Measurements from ENCODE around the gene SHROOM3. TPM values are rescaled to one million over a fixed set of nuclear protein-coding genes. Genes with fewer than 3 reads are reported as not detected.
A peak's percentile ranks its signal among the peaks of the same experiment; 100 is the strongest.

The SHROOM3 gene
- total and polyA plus RNA-seq, 2 donors (not counting 1 experiment from before 2014, with no cell fraction given) = 0.91 to 1.5 TPM

DNA sequence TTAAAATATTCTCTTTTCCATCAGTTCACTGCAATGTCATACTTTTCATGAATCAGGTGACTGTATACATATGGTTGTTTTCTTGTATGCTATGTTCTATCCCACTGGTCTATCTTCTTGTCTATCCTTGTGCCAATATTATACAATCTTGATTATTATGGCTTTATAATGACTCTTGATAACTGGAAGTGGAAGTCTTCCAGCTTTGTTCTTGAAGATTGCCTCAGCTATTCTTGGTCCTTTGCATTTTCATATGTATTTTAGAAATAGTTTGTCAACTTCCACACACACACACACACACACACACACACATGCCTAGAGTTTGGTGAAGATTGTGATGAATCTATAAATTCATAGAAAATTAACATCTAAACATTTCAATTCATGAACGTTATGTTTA, 67.9 kb downstream of the SHROOM3 start:
- H3K36me3 ChIP-seq (replicated peaks in 1 of 2; ENCODE audit: control extremely low read depth in 1 of 2, control insufficient read depth in 1 of 2, extremely low read depth in 1 of 2, insufficient read depth in 2 of 2, low read length in 1 of 2) = no peaks in the 10 kb centered on the region
- WGBS (ENCODE audit: insufficient coverage) = no CpG with 5 or more reads among the region's 1 CpG
- POLR2A ChIA-PET = no interaction called here
- no peak overlapping the region for H2AFZ ChIP-seq (ENCODE audit: insufficient read depth, low read depth, low read length, poor library complexity, severe bottlenecking)
- TF ChIP-seq, protein P1, sequence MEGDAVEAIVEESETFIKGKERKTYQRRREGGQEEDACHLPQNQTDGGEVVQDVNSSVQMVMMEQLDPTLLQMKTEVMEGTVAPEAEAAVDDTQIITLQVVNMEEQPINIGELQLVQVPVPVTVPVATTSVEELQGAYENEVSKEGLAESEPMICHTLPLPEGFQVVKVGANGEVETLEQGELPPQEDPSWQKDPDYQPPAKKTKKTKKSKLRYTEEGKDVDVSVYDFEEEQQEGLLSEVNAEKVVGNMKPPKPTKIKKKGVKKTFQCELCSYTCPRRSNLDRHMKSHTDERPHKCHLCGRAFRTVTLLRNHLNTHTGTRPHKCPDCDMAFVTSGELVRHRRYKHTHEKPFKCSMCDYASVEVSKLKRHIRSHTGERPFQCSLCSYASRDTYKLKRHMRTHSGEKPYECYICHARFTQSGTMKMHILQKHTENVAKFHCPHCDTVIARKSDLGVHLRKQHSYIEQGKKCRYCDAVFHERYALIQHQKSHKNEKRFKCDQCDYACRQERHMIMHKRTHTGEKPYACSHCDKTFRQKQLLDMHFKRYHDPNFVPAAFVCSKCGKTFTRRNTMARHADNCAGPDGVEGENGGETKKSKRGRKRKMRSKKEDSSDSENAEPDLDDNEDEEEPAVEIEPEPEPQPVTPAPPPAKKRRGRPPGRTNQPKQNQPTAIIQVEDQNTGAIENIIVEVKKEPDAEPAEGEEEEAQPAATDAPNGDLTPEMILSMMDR (IDR thresholded peaks at IDR 0.05) = no peak
- no peak for TF ChIP-seq EZH2 (IDR thresholded peaks at IDR 0.05; ENCODE audit: borderline replicate concordance, insufficient read depth, low read depth, low read length, poor library complexity, severe bottlenecking)
- Mint-ChIP-seq H3K9me3 (ENCODE audit: insufficient read depth) (no peaks in the 10 kb centered on the region), H3K4me1 (peaks cover 28% of the 10 kb centered on the region), H3K27me3 (peaks cover 3% of the 10 kb centered on the region), H3K27ac (no peak overlapping the region), H3K4me3 (no peak overlapping the region)
- no peaks in the 10 kb centered on the region for H3K79me2 ChIP-seq (ENCODE audit: control insufficient read depth, insufficient read depth, low read length)
- H3K27ac ChIP-seq (ENCODE audit: low read length in 2 of 2) = no peak overlapping the region
- no peaks in the 10 kb centered on the region for H3K9me3 ChIP-seq (ENCODE audit: control extremely low read depth in 1 of 3, control insufficient read depth in 2 of 3, insufficient read depth in 1 of 3, low read length in 2 of 3)
- CTCF ChIA-PET = interaction anchor here (0.6 to 8.2 kb wide), 5 partner anchors 14 to 544 kb away, joined by 3 to 179 read pairs (median 3); partner anchors contain the start of gene SHROOM3
- no peaks in the 10 kb centered on the region for H3K27me3 ChIP-seq (replicated peaks in 1 of 4; ENCODE audit: control extremely low read depth in 1 of 4, control insufficient read depth in 3 of 4, insufficient read depth in 4 of 4, low read length in 3 of 4)
- no peak overlapping the region for H3K4me2 ChIP-seq (replicated peaks; ENCODE audit: low read depth, low read length, poor library complexity, severe bottlenecking)
- peaks cover 25 to 26% of the 10 kb centered on the region in 2 donors for H3K4me1 ChIP-seq (ENCODE audit: control insufficient read depth in 2 of 2, insufficient read depth in 2 of 2, low read length in 2 of 2)
- H4K20me1 ChIP-seq (ENCODE audit: control insufficient read depth, insufficient read depth, low read length, poor library complexity, severe bottlenecking) = no peaks in the 10 kb centered on the region
- no peak overlapping the region for H3K4me3 ChIP-seq (ENCODE audit: control extremely low read depth in 1 of 5, extremely low read depth in 1 of 5, insufficient read depth in 1 of 5, low read depth in 2 of 5, low read length in 4 of 5)
- ATAC-seq (ENCODE audit: low read depth) (no peak), DNase-seq (no peak)
- intact Hi-C loops (cut with micrococcal nuclease) = no loop called here
- H3K9ac ChIP-seq (ENCODE audit: low read length) = no peak overlapping the region

DNA sequence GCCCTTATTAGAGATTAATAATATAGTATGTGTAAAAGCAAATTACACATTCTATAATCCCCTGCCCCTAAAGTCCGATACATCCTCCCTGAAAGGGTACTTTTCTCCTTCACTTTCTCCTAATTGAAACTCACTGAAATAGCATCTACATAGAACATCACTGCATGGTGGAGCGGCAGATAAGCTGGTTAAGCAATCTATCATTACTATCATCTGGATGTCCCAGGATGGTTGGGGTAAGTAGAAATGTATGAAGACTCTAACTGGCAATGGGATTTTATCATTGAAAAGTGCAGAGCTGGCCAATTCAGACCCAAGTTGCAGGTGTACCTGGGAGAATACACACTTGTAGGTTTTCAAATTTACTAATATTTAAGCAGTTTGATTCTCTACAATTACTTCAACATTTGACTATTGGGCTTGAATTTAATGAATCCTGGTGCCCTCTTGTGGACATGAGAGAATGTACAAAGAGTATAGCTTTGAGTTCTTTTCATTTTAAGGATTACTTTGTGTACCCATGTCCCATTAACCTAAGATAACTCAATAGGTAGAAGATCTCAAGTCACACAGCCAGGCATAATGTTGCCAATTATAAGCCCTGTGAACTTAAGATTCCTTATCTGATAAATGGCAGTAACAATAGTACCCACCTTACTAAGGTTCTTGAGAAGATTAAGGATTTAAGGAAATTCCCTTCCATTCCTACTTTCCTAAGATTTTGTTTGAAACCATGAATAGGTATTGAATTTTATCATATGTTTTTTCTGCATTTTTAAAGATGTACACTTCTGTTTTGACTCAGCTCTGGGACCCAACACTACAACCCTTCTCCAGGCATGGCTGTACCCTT, 69.8 kb downstream of the SHROOM3 start:
- no peaks in the 10 kb centered on the region for H3K36me3 ChIP-seq (replicated peaks in 1 of 2; ENCODE audit: control extremely low read depth in 1 of 2, control insufficient read depth in 1 of 2, extremely low read depth in 1 of 2, insufficient read depth in 2 of 2, low read length in 1 of 2)
- peak; percentile 64 for DNase-seq
- no peak overlapping the region for H3K27ac ChIP-seq (ENCODE audit: low read length in 2 of 2)
- intact Hi-C loops (cut with micrococcal nuclease) = loop anchor here (1.0 kb wide), 1 partner anchor 74 kb away; no protein-coding TSS in a partner anchor
- ChIA-PET CTCF (interaction anchor here (0.6 to 8.2 kb wide), 22 partner anchors 8 to 509 kb away, joined by 3 to 179 read pairs (median 3); partner anchors contain the start of gene SHROOM3), POLR2A (no interaction called here)
- TF ChIP-seq, protein P1 (IDR thresholded peaks at IDR 0.05) = peak; percentile 76
- no peak for TF ChIP-seq EZH2 (IDR thresholded peaks at IDR 0.05; ENCODE audit: borderline replicate concordance, insufficient read depth, low read depth, low read length, poor library complexity, severe bottlenecking)
- H2AFZ ChIP-seq (ENCODE audit: insufficient read depth, low read depth, low read length, poor library complexity, severe bottlenecking) = no peak overlapping the region
- H4K20me1 ChIP-seq (ENCODE audit: control insufficient read depth, insufficient read depth, low read length, poor library complexity, severe bottlenecking) = no peaks in the 10 kb centered on the region
- H3K4me1 ChIP-seq (ENCODE audit: control insufficient read depth in 2 of 2, insufficient read depth in 2 of 2, low read length in 2 of 2) = peaks cover 5 to 6% of the 10 kb centered on the region in 2 donors
- Mint-ChIP-seq H3K27me3 (peaks cover 3% of the 10 kb centered on the region), H3K27ac (no peak overlapping the region), H3K9me3 (ENCODE audit: insufficient read depth) (no peaks in the 10 kb centered on the region), H3K4me3 (no peak overlapping the region), H3K4me1 (peaks cover 9% of the 10 kb centered on the region)
- no peaks in the 10 kb centered on the region for H3K79me2 ChIP-seq (ENCODE audit: control insufficient read depth, insufficient read depth, low read length)
- WGBS (ENCODE audit: insufficient coverage) = no CpG with 5 or more reads among the region's 2 CpGs
- no peak overlapping the region for H3K9ac ChIP-seq (ENCODE audit: low read length)
- H3K9me3 ChIP-seq (ENCODE audit: control extremely low read depth in 1 of 3, control insufficient read depth in 2 of 3, insufficient read depth in 1 of 3, low read length in 2 of 3) = no peaks in the 10 kb centered on the region
- no peaks in the 10 kb centered on the region for H3K27me3 ChIP-seq (replicated peaks in 1 of 4; ENCODE audit: control extremely low read depth in 1 of 4, control insufficient read depth in 3 of 4, insufficient read depth in 4 of 4, low read length in 3 of 4)
- no peak overlapping the region for H3K4me2 ChIP-seq (replicated peaks; ENCODE audit: low read depth, low read length, poor library complexity, severe bottlenecking)
- no peak for ATAC-seq (ENCODE audit: low read depth)
- no peak overlapping the region for H3K4me3 ChIP-seq (ENCODE audit: control extremely low read depth in 1 of 5, extremely low read depth in 1 of 5, insufficient read depth in 1 of 5, low read depth in 2 of 5, low read length in 4 of 5)
